HL-60 (cell line): ENCODE results near the gene ZNF423.

ENCODE experiments used
- DNase-seq, 2 experiments: peaks; one replicate each; pipeline ENCODE4 v3.0.0-alpha.2; 2010 to 2020; ENCODE audit warnings: low read depth in 1 of 2, low spot score in 1 of 2
- H3K27ac ChIP-seq: fragments of 250-450 bp; sonication (Bioruptor Pico); replicated peaks from 2 replicates; pipeline ENCODE4 v1.5.1; 2020; ENCODE audit warnings: mild to moderate bottlenecking, moderate library complexity
- H3K27me3 ChIP-seq: fragments of 250-450 bp; sonication (Bioruptor Pico); 2 replicates; pipeline ENCODE4 v1.5.1; 2021; ENCODE audit warnings: mild to moderate bottlenecking, moderate library complexity; ENCODE audit not compliant: insufficient read depth, poor library complexity, severe bottlenecking
- H3K4me3 ChIP-seq: replicated peaks from 2 replicates; pipeline ENCODE4 v1.5.1; 2011; ENCODE audit warnings: mild to moderate bottlenecking, control low read depth, low read length; ENCODE audit not compliant: insufficient read depth
- CTCF ChIP-seq: IDR thresholded peaks from one replicate; pipeline ENCODE4 v1.5.1; 2011; ENCODE audit warnings: low read length, control low read depth, inconsistent platforms; ENCODE audit not compliant: insufficient read depth
- GABPA ChIP-seq: IDR thresholded peaks from 2 replicates; pipeline ENCODE4 v1.6.1; 2012; ENCODE audit warnings: low read depth
- POLR2AphosphoS5 ChIP-seq: IDR thresholded peaks from 2 replicates; pipeline ENCODE4 v1.6.1; 2012; ENCODE audit warnings: low read depth
- REST ChIP-seq: IDR thresholded peaks from 2 replicates; pipeline ENCODE4 v1.6.1; 2012; ENCODE audit warnings: low read depth; ENCODE audit not compliant: insufficient replicate concordance
- SPI1 ChIP-seq: IDR thresholded peaks from 2 replicates; pipeline ENCODE4 v1.6.1; 2012; ENCODE audit warnings: low read depth, mild to moderate bottlenecking, borderline replicate concordance

ZNF423 gene

GRCh38 chr16:49775581-49775980 is 80.3 kb downstream of the ZNF423 start:
- Histone ChIP-seq H3K27ac (no peak overlapping the region), H3K4me3 (no peak overlapping the region), H3K27me3 (no peaks in the 10 kb centered on the region)
- no peak for DNase-seq
- TF ChIP-seq REST (no peak), SPI1 (no peak), GABPA (no peak), CTCF (no peak), POLR2AphosphoS5 (no peak)

GRCh38 chr16:49775018-49775417 is 80.9 kb downstream of the ZNF423 start:
- no peak for DNase-seq
- no peak for TF ChIP-seq GABPA
- no peak for TF ChIP-seq POLR2AphosphoS5
- no peak for TF ChIP-seq SPI1
- TF ChIP-seq REST: no peak
- TF ChIP-seq CTCF: no peak

DNA sequence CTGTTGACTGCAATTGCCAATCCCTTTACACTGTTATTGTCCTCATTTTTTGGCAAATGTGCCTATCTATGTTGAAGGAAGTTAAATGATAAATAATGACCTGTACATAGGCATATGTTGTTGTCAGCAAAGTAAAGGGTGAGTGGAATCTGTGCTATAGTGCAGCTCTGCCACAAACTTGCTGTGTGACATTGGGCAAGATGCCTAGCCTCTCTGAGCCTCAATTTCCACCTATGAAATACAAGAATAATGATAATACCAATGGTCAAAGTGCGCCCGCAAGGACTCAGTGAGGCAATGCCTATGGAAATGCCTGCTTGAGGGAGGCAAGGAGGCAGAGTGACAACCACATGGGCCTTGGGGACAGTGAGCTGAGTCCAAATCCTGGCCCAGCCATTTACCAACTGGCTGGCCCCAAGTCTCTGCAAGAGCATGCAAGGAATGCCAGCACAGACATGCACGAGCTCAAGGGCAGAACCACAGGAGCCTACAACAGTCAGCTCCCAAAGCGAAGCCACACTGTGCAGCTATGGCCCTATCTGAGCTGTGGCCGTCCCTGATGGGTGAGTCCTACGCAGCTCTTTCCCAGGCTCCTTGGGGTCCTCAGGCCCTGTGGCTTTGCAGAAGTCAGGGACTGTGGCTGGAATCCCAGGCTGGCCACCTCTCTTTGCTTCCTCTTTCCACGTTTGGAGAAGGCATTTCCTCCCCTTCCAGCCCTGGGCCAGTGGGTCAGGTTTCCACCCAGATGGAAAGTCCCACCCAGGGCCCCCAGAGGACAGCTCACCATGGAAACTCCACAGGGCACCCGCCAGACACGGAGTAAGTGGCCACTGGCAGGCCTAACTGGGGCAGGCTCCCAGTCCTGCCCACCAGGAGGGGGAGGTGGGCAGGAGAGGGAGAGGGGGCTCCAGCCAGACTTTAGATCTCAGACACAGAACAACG is 82.1 kb downstream of the ZNF423 start:
- H3K4me3 ChIP-seq: no peak overlapping the region
- H3K27me3 ChIP-seq: no peaks in the 10 kb centered on the region
- TF ChIP-seq POLR2AphosphoS5: no peak
- TF ChIP-seq CTCF: no peak
- no peak for TF ChIP-seq REST
- TF ChIP-seq GABPA: no peak
- TF ChIP-seq SPI1: no peak
- no peak for DNase-seq
- H3K27ac ChIP-seq: no peak overlapping the region

More at GRCh38 chr16:49775018-49775417, 80.9 kb downstream of the ZNF423 start:
- Histone ChIP-seq H3K4me3 (no peak overlapping the region), H3K27ac (no peak overlapping the region), H3K27me3 (no peaks in the 10 kb centered on the region)
